HepG2 (cell line): ENCODE measurements around the gene CLIC1. TPM values are rescaled to one million over a fixed set of nuclear protein-coding genes. Genes with fewer than 3 reads are reported as not detected.
A peak's percentile ranks its signal among the peaks of the same experiment; 100 is the strongest.

ENCODE experiments used
- ATAC-seq: fragments of 200-7000 bp; cut with Tn5 transposase; 3 replicates; pipeline ENCODE4 v1.9.1; 2020; ENCODE audit warnings: mild to moderate bottlenecking, moderate library complexity
- BruUV-seq: library from RNA; stranded (reverse); fragments of 400-500 nt; replicated peaks from 2 replicates; lab custom pipeline; 2021; lab: Mats Ljungman, UMichigan
- CTCF ChIA-PET: fragments of 300-600 bp; formaldehyde crosslinking; extraction: SDS; loops from one replicate; lab custom pipeline; 2021; ENCODE audit warnings: low total read pairs, inconsistent platforms, low intra/inter-chr PET ratio; lab: Yijun Ruan, JAX
- POLR2A ChIA-PET: fragments of 350-600 bp; sonication (Branson Sonifier 250); formaldehyde crosslinking; loops from one replicate; lab custom pipeline; 2020; ENCODE audit warnings: antibody characterized with exemption, inconsistent platforms; lab: Yijun Ruan, JAX
- DNase-seq: peaks from one replicate; pipeline ENCODE4 v3.0.0-alpha.2; 2015; ENCODE audit warnings: low spot score
- FAIRE-seq: peaks from 3 replicates; lab custom pipeline; 2011; peaks lifted over from hg19 to GRCh38; lab: Jason Lieb, UNC
- H2AFZ ChIP-seq: one replicate; pipeline ENCODE4 v1.6.1; 2011; ENCODE audit warnings: low read length, inconsistent platforms
- H3K27ac ChIP-seq: fragments of 300-600 bp; 3 replicates; pipeline ENCODE4 v1.8.0; 2011; ENCODE audit warnings: mixed run types, mild to moderate bottlenecking, mixed read lengths, low read length, inconsistent platforms; ENCODE audit not compliant: insufficient read depth; ENCODE audit errors: extremely low read length
- H3K27me3 ChIP-seq, 2 experiments: fragments of 200-600 bp in 1 of 2; 2 replicates in 1 of 2; 3 replicates in 1 of 2; pipeline versions ENCODE4 v1.6.0 to v1.8.0; 2011; ENCODE audit warnings: low read length in 2 of 2, mild to moderate bottlenecking in 2 of 2, moderate library complexity in 2 of 2, inconsistent platforms in 1 of 2; ENCODE audit not compliant: insufficient read depth in 2 of 2, control insufficient read depth in 1 of 2
- H3K36me3 ChIP-seq, 2 experiments: fragments of 200-600 bp in 1 of 2; replicated peaks in 1 of 2; 2 replicates in 1 of 2; 3 replicates in 1 of 2; pipeline versions ENCODE4 v1.5.1 to v1.8.0; 2011; ENCODE audit warnings: low read length in 2 of 2, inconsistent platforms in 1 of 2; ENCODE audit not compliant: insufficient read depth in 2 of 2, control insufficient read depth in 1 of 2
- H3K4me1 ChIP-seq: 2 replicates; pipeline ENCODE4 v1.5.1; 2012; ENCODE audit warnings: low read length, inconsistent platforms; ENCODE audit not compliant: insufficient read depth
- H3K4me2 ChIP-seq: 2 replicates; pipeline ENCODE4 v1.6.0; 2011; ENCODE audit warnings: low read depth, low read length, inconsistent platforms
- H3K4me3 ChIP-seq, 3 experiments: fragments of 200-600 bp in 1 of 3; sonication (generic), shearing (Covaris generic) in 1 of 3; replicated peaks in 1 of 3; 2 replicates each; pipeline ENCODE4 v1.5.1; 2011 to 2016; ENCODE audit warnings: low read length in 3 of 3, inconsistent platforms in 2 of 3, low read depth in 2 of 3, mild to moderate bottlenecking in 2 of 3, control low read depth in 1 of 3, mixed read lengths in 1 of 3; ENCODE audit not compliant: insufficient read depth in 1 of 3
- H3K79me2 ChIP-seq: one replicate; pipeline ENCODE4 v1.6.1; 2011; ENCODE audit warnings: low read length, inconsistent platforms; ENCODE audit not compliant: insufficient read depth
- H3K9ac ChIP-seq: 2 replicates; pipeline ENCODE4 v1.6.0; 2011; ENCODE audit warnings: mild to moderate bottlenecking, low read depth, low read length, inconsistent platforms; ENCODE audit not compliant: insufficient read depth
- H3K9me3 ChIP-seq: 2 replicates; pipeline ENCODE4 v1.5.1; 2012; ENCODE audit warnings: mild to moderate bottlenecking, low read length
- H4K20me1 ChIP-seq: 2 replicates; pipeline ENCODE4 v1.6.0; 2011; ENCODE audit warnings: inconsistent platforms, mild to moderate bottlenecking, low read length, moderate library complexity; ENCODE audit not compliant: insufficient read depth
- AGO2 ChIP-seq: fragments of 200-400 bp; formaldehyde crosslinking; optimal IDR thresholded peaks from 2 replicates; pipeline ENCODE3; 2017; ENCODE audit warnings: mild to moderate bottlenecking, low read depth, low read length, moderate library complexity
- ATF1 ChIP-seq: IDR thresholded peaks from 2 replicates; pipeline ENCODE4 v1.6.1; 2016; ENCODE audit warnings: mild to moderate bottlenecking, control low read depth
- ATF6 ChIP-seq: sonication (generic); formaldehyde crosslinking; conservative IDR thresholded peaks from 2 replicates; pipeline ENCODE4 v1.4.0; 2020; ENCODE audit warnings: missing genetic modification reagents
- DNMT3B ChIP-seq: conservative IDR thresholded peaks from 2 replicates; pipeline ENCODE4 v1.6.1; 2016; ENCODE audit warnings: missing biosample characterization, control low read depth
- HNF1A ChIP-seq, 2 experiments: sonication (generic) in 1 of 2; formaldehyde crosslinking in 1 of 2; IDR thresholded peaks; 2 replicates each; pipeline versions ENCODE4 v1.4.0 to v1.6.1; 2016 to 2020; ENCODE audit warnings: borderline replicate concordance in 1 of 2, low read depth in 1 of 2, mild to moderate bottlenecking in 1 of 2, missing genetic modification reagents in 1 of 2
- MIXL1 ChIP-seq: IDR thresholded peaks from 2 replicates; pipeline ENCODE4 v1.6.1; 2016
- MYNN ChIP-seq: sonication (generic); formaldehyde crosslinking; IDR thresholded peaks from 2 replicates; pipeline ENCODE4 v1.4.0; 2020; ENCODE audit warnings: mild to moderate bottlenecking, low read depth, missing genetic modification reagents
- ZNF446 ChIP-seq: sonication (generic); formaldehyde crosslinking; IDR thresholded peaks from 2 replicates; pipeline ENCODE4 v1.5.0; 2020; ENCODE audit warnings: mild to moderate bottlenecking, missing genetic modification reagents
- ZNF513 ChIP-seq: sonication (generic); formaldehyde crosslinking; conservative IDR thresholded peaks from 2 replicates; pipeline ENCODE4 v1.5.0; 2020; ENCODE audit warnings: missing genetic modification reagents
- ZNF572 ChIP-seq: sonication (generic); formaldehyde crosslinking; IDR thresholded peaks from 2 replicates; pipeline ENCODE4 v1.5.1; 2020; ENCODE audit warnings: mild to moderate bottlenecking, missing genetic modification reagents
- ZNF629 ChIP-seq: sonication (generic); formaldehyde crosslinking; conservative IDR thresholded peaks from 2 replicates; pipeline ENCODE4 v1.5.0; 2020; ENCODE audit warnings: missing genetic modification reagents
- WGBS: methylation state at CpG from one replicate; pipeline ENCODE4 v1.1.6; 2017; ENCODE audit warnings: low lambda C conversion rate; 5-methylcytosine and 5-hydroxymethylcytosine counted together
- in situ Hi-C: cut with HindIII; loops from 2 replicates; pipeline ENCODE4 v1.10.0; 2017; ENCODE audit warnings: low pct_unique_long_range_greater_than_20kb; ENCODE audit not compliant: extremely low pct_ligation_motif_present
- intact Hi-C: fragments of 100-400 bp; cut with micrococcal nuclease; formaldehyde crosslinking; loops from one replicate; pipeline ENCODE4 v1.10.0; 2022; ENCODE audit not compliant: unreplicated experiment
- polyA plus RNA-seq, 8 experiments: library from polyadenylated mRNA; depleted of rRNA in 3 of 8; stranded (reverse) in 7 of 8; unstranded in 1 of 8; fragments of >200 nt; fragmentation: Illumina TruSeq in 4 of 8; extraction: Trizol in 4 of 8; gene quantifications; 2 replicates each; pipeline versions ENCODE4 v1.2.1 to v1.2.3, GENCODE V29; 2011 to 2016; ENCODE audit warnings: low read depth in 4 of 8, missing spikeins in 1 of 8, mixed read lengths in 1 of 8; ENCODE audit not compliant: insufficient read depth in 1 of 8
- total RNA-seq, 5 experiments: library from RNA; depleted of rRNA; stranded (reverse); fragments of >200 nt; fragmentation: Illumina TruSeq; extraction: Trizol; gene quantifications; 2 replicates each; pipeline ENCODE4 v1.2.3, GENCODE V29; 2016; ENCODE audit warnings: low read depth in 1 of 5

CLIC1 gene
- total and polyA plus RNA-seq, 2 of the 13 experiments (the other 11 are each of a cell fraction or from before 2014, with no cell fraction given) = 602 to 891 TPM

GRCh38 chr6:31763619-31763940 is 27.2 kb upstream of the CLIC1 start (continued):
- TF ChIP-seq MIXL1 (CRISPR knock-in tag) (0 out of 2 replicates have a peak, but pooled peaks have one; percentile 30), ZNF629 (CRISPR knock-in tag) (no peak), DNMT3B (no peak), ATF6 (CRISPR knock-in tag) (no peak)

GRCh38 chr6:31762878-31763618 is 26.7 kb upstream of the CLIC1 start:
- no peak overlapping the region for H3K27ac ChIP-seq
- in situ Hi-C loops (no loop called here), intact Hi-C loops (no loop called here)
- no peaks in the 10 kb centered on the region for H3K79me2 ChIP-seq
- peaks cover 47% of the 10 kb centered on the region for H3K4me1 ChIP-seq
- H3K9ac ChIP-seq = no peak overlapping the region
- 80% methylated on average over 5 of the region's 8 CpGs for WGBS
- ATAC-seq = no peak
- ChIA-PET CTCF (no interaction called here), POLR2A (interaction anchor here (1.0 to 1.6 kb wide), 2 partner anchors 24 to 26 kb away, joined by 3 to 10 read pairs; partner anchors contain the start of gene CLIC1)
- BruUV-seq = no TSS peak
- no peak for DNase-seq
- no peaks in the 10 kb centered on the region for H3K9me3 ChIP-seq
- H3K27me3 ChIP-seq = no peaks in the 10 kb centered on the region
- H3K36me3 ChIP-seq = peaks cover 0 to 2% of the 10 kb centered on the region in 2 experiments; a peak in 3 of 5 replicates
- FAIRE-seq = no peak
- no peak overlapping the region for H3K4me2 ChIP-seq
- no peak overlapping the region for H2AFZ ChIP-seq
- H3K4me3 ChIP-seq = no peak overlapping the region
- no peaks in the 10 kb centered on the region for H4K20me1 ChIP-seq
- TF ChIP-seq ZNF572 (CRISPR knock-in tag) = 0 out of 2 replicates have a peak, but pooled peaks have one; percentile 61
- no peak for TF ChIP-seq ZNF446 (CRISPR knock-in tag)
- TF ChIP-seq ATF1 (CRISPR knock-in tag) = no peak
- no peak for TF ChIP-seq ZNF513
- no peak for TF ChIP-seq HNF1A (IDR thresholded peaks at IDR 0.05; ENCODE audit: low read depth)
- 0 out of 2 replicates have a peak, but pooled peaks have one; percentile 17 for TF ChIP-seq HNF1A (CRISPR knock-in tag; IDR thresholded peaks at IDR 0.05; ENCODE audit: borderline replicate concordance)
- no peak for TF ChIP-seq MYNN (CRISPR knock-in tag)
- peak; percentile 56 for TF ChIP-seq AGO2
